Stimulated activated CD4-positive, alpha-beta T cell treated with anti-CD3 and anti-CD28 coated beads, Interleukin-1b, Interleukin-23, amount 100 ng/mL, for 1 hour (primary cell): ENCODE results near the gene ARMS2.

Experiments used
- DNase-seq, 2 donors: peaks; one replicate each; pipeline ENCODE4 v3.0.0-alpha.2; 2020; ENCODE audit warnings: low read depth in 2 of 2

Gene ARMS2

DNA sequence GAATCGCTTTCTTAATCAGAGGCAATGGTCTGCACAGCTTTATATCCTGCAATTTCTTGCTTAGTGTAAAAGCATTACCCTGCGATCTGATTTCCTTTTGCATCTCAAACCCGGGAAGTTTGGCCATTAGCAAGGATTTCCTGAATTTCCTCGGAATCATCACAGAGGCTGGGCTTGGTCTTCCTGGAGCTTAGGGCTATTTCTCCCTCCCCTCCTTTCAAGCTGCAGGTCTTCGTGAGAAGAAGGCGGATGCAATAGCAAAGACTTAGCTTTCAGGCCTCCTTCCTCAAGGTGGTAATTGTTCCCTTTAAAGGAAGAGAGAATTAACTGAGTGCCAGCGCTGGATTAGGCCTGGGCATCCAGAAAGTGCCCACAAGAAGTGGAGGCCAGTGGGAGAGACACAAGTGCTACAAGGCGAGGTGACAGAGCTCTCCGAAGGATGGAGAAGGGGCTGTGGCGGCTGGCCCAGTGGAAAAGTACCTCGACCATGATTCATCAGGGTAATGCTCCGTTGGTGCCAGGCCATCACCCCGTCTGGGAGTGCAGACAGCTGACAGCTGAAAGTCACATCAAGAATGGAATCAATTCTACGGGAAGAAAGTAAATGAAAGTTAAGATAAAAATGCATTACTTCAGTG lies 4.0 kb upstream of the ARMS2 start:
- DNase-seq, result no peak

DNA sequence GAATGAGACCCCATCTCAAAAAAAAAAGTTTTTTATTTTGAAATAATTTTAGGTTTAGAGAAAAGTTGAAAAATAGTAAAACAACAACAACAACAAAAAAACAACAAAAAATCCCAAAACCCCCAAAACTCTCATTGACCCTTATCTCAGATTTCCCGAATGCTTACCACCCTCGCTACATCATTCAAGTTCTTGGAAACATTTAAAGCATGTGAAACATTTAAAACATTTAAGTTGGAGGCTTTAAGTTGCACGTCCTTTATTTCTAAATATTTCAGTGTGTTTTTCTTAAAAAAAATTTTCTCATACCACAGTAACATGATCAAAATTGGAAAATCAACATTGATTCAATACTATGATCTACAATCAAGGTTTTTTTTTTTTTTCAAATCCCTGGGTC lies 382 bp upstream of the ARMS2 start:
- no peak for DNase-seq

DNA sequence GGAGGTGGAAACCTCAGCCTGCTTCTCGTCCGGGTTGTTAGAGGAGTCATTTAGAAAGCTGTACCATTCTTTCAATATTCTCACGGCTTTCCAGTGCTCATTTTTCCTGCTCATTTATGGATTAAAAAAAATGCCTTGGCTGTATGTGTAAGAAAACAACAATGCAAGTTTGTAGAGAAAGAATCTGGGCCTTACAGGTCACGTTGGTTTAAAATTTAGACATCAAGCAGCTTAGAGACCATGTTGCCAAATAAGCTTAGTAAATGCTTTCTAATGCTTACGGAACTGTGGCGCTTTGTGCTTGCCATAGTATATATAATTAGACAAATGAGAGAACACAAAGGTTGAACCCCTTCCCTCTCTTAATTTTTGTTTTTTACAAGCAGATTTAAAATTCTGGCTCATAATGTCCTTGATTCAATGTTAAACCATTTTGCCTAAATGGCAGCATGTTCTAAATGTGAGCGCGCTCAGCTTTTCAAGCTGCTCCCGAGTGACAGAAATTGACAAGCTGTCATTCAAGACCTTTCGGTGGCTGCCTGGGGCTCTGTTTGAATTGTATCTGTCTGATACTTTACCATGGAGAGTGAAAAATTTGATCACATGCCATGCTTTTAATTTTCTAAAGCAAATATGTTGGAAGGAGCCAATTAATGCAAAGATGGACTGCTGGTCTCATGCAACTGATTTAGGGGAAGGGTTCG lies 1.1 kb downstream of the ARMS2 start:
- DNase-seq, result no peak

DNA sequence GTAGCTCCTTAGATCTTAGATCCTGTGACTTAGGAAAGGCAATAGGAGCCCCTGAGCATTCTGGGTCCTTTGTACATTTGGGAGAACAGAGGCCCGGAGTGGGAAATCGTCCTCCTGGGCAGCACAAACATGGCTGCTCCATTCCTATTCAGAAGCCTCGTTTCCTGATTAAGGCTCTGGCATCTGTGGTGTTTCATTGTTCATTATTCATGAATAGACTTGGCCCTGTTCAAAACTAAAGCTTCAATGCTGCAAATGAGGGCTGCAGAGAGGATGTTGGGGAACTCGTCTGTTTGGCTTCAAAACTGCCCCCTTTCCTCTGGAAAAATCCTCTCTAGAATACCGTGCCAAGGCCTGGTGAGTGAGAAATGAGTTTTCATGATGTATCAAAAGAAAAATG lies 3.5 kb downstream of the ARMS2 start:
- no peak for DNase-seq

DNA sequence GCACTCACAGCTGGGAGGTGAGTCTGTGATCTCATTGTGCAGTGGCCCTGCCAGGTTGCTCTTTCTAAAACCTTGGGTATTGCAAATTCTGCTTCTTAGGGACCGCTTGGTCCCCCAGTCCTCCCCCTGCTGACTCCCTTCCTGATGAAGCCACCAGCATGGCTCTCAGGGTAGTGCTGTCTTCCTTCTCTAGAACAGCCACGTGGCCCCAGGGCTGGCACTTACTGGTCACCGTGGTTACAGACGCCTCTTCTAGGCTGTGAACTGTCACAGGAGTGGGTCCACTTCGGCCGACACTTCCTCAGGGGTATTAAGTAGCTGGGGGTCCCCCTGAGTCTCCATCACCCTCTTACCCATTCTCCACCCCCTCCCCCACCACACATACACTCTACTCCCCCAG lies 4.2 kb downstream of the ARMS2 start:
- no peak for DNase-seq

DNA sequence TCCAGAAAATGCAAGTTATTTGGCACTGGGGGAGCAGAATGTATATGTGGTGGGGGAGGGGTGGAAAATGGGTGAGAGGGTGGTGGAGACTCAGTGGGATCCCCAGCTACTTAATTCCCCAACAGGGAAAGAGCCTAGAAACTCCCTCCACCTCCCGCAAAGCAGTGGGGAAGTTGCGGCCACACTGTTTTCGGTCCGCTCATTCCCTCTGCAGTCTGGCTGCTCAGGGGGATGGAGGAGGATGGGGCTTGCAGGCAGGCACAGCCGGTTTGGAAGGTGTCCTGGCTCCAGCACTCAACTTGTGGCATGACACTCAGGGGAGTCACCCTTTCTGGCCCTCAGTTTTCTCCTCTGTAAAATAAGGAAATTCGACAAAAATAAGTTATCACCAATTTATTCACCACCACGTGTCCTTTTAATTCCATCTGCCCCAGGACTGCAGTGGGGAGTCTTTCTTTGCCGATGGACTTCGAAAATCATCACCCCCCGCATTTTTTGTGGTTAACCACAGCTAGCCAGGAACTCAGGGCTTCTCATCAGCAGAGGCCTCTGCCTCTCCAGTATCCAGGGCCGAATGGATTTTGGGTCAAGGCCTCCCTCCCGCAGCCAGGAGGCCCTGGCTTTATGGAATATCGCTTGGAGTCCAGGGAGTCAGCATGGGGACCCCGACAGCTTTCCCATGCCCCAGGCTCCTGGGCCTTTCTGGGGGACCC lies 5.3 kb downstream of the ARMS2 start:
- DNase-seq, result no peak

DNA sequence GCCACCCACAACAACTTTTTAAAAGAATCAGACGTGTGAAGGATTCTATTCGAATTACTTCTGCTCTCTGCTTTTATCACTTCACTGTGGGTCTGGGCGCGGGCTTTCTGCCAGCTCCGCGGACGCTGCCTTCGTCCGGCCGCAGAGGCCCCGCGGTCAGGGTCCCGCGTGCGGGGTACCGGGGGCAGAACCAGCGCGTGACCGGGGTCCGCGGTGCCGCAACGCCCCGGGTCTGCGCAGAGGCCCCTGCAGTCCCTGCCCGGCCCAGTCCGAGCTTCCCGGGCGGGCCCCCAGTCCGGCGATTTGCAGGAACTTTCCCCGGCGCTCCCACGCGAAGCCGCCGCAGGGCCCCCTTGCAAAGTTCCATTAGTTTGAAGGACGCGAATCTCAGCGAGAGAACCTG lies 6.4 kb downstream of the ARMS2 start:
- no peak for DNase-seq

DNA sequence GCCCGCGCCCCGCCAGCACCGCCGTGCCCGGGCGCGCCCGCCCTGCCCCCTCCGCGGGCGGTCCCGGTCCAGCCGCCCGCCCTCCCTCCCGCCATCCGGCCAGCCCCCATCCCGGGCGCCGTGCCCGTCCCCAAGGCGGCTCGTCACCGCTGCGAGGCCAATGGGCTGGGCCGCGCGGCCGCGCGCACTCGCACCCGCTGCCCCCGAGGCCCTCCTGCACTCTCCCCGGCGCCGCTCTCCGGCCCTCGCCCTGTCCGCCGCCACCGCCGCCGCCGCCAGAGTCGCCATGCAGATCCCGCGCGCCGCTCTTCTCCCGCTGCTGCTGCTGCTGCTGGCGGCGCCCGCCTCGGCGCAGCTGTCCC lies 6.9 kb downstream of the ARMS2 start, which contains the start of gene HTRA1:
TSS of gene HTRA1 (plus strand) at position 187 of the 362 bp plus-strand sequence. CDS start at position 287, 100 bp downstream.
- no peak for DNase-seq

DNA sequence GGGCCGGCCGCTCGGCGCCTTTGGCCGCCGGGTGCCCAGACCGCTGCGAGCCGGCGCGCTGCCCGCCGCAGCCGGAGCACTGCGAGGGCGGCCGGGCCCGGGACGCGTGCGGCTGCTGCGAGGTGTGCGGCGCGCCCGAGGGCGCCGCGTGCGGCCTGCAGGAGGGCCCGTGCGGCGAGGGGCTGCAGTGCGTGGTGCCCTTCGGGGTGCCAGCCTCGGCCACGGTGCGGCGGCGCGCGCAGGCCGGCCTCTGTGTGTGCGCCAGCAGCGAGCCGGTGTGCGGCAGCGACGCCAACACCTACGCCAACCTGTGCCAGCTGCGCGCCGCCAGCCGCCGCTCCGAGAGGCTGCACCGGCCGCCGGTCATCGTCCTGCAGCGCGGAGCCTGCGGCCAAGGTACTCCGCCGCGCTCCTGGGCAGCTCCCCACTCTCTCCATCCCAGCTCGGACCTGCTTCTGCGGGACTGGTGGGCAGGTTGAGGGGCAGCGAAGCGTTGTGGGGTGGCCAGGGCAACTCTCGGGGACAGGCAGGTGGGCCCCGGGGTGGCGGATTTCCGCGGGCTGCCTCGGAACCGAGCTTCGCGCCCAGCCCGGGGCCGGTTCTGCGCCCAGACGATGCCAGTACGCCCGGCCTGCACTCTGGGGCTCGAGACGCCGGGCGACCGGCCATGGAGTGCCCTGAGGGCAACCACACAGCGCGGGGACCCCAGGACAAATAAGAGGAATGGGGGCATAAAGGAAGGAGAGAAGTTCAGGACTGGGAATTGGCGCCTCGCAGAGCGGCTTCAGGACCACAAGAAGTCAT lies 7.5 kb downstream of the ARMS2 start:
- DNase-seq, result no peak

DNA sequence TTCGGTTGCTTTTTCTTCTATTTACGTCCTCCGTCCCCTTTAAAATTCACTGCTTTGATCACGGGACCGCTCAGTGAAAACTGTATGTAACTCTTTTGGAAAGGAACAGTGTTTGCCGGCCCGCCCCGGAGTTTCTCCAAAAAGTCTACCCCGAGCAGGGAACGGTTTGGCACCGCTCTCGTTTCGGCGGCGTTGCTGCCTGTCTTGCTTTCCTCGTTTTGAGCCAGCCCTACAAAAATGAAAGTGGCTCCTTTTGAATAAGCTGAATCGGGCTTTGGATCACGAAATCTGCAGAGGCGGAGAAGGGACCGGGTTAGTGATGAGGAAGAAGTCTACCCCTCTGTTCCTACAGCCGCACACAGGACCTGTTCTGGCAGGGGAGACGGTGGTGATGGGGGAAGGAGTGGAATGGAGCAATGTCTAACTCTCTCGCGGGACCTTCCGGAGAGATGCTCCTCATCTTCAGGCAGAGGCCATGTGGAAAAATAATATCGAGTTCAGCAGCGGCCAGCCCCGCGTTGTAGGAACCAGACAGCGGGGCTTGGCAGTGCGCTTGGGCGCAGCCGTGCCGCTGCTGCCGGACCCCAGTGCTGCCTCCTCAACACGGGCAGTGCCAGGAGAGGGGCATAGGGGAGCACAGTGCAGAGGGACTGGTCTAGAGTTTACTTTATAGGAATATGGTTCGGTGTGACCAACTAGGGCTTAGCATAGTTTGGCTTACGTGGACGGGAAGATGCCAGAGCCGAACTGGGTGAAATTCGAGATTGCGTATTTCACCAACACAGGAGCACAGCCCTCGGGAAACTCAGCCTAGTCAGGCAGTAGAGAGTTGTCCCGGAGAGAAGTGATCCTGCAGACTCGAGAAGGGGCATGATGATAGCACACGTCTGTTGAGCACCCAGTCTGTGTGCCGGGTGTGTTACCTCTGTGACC lies 8.3 kb downstream of the ARMS2 start:
- no peak for DNase-seq

DNA sequence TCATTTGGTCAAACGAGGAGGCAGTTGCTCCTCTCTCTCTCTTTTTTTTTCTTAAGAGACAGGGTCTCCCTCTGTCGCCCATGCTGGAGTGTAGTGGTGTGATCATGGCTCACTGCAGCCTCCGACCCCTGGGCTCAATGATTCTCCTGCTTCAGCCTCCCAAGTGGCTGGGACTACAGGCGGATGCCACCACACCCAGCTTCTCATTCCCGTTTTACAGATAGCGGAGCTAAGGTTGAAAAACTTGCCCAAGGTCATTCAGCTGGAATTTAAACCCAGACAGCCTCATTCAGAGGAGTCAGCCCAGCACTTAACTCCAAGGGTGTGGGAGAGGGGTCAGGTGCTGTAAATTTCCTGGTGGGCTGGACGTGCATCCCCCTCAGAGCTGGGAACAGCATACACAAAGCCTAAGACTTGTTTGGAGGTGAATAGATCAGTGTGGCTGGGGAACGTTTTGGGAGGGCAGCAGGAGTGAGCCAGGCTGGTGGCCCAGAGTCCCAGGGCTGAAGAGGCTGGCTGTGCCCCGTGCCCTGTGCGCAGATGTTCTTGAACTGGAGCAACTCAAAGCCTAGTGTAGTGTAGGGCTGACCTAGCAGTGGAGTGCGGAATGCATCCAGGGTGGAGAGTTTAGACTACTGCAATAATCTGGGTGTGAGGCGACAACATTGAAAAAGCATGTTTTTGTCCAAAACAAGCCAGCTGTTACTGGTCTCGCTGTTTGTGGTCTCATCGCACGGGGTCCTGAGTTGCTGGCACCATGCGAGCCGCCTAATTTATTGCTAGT lies 9.2 kb downstream of the ARMS2 start:
- DNase-seq, result no peak

DNA sequence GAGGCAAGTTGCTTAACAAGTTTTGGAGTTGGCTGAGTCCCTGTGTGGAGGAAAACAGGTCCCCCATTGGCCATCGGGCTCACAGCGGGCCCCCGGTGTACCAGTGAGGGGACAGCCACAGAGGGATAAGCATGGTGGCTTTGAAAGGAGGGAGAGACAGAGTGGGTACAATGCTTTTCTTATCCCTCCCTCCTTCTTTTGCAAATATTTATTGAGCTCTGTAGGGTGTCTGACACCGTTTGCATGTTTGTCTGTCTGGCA lies 9.7 kb downstream of the ARMS2 start:
- no peak for DNase-seq

DNA sequence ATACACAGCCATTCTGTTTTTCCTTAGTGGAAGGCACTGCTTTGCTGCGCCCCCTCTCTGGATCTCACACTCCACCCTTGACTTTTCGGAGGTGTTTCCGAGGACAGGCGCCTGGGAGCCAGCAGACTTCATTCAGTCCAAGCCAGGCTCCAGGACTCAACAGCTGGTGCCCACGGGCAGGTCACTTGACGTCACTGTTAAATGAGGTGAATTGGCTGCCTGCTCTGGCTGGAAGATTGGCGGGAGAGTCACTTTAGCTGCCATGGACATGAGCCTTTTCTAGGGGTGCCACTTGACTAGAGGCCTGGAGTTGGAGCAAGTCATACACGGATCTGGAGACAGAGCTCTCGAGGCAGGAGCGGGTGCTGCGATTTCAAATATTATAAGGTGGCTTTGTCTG lies 10.1 kb downstream of the ARMS2 start:
- no peak for DNase-seq

DNA sequence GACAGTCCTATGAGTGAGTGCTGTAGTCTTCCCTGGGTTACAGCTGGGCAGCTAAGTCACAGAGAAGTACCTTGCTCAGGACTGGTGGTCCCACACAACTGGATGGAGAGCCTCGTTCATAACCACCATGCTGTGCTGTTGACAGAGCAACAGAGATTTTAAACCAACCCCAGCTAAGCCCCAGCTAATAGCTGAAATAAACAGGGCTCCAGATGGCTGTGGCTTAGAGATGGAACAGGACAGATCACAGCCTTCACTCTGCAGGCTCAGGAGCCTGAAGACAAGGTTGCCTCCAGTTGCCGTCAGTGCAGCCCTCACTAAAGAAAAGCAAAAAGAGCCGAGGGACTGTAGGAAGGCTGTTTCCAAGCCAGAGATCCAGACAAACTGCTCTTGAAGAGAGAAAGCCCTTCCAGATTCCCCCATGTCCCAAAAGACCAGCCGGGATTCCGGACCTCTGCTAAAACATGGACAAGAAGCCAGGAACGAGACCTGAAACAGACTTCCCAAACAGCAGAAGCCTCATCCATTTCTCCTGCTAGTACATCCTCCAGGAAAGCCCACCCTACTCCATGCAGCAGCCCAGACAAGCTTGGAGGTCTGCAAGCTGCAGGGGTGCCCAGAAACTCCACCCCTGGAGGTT lies 11.1 kb downstream of the ARMS2 start:
- no peak for DNase-seq

DNA sequence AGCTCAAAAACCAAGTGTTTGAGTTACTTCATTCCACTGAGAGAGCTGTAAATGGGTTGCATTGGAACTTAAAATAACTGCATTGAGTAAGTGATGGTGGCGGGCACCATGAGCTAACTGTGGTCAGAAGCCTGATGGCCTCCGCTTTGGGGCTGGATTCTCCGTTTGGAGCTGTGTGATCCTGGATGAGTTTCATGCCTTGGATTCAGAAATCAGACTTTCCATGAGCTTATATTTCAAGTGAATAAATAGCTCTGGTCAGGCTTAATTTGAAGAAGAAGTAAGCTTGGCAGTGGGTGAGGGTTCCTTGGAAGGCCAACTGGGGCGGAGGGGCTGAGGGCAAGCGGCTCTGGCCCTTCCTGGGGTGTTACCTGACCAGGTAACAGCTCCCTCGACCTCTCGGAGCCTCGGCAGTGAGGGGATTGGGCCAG lies 12.5 kb downstream of the ARMS2 start:
- no peak for DNase-seq

DNA sequence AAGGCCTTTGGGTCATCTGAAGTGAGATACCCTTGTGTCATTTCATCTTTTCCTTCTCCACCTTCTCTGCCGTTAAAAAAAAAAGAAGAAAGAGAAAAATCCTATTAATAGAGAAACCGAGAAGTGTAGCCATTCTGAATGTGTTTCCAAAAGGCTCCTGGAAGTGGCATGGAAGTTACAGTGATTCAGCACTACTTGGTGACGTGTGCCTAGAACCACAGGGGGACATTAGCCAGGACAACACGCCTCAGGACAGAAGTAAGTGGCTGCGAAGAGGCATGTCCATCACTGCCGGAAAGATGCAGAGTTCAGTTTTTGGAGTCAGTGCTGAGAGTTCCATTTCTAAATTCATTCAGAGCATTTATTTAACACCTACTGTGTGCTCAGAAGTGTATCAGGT lies 13.2 kb downstream of the ARMS2 start:
- DNase-seq, result no peak

DNA sequence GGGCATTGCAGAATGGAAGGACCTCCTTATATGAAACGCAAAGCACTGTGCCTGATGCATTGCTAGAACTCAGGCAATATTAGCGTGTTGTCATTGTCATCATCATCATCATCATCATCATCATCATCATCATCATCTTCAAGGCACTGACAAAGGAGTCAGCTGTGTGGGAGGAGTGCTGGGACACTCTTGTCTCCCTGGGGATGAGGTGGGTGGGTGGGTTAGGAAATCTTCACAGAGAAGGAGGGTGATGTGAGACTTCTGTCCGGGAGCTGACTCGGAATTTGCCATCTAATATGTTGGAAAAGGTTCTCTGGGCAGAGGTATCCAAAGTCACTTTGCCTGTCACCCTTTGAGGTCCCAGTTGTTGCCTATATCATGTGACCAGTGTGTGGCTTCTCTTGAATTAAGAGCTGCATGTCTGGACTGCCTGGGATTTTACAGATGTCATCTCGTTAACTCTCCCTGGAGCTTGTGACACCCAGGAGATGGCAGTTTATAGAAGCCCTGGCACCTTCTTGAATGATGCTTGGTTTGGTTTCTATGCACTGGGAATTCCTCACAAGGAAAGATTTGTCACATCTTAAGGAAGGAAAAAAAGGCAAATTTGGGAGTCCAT lies 14.0 kb downstream of the ARMS2 start:
- no peak for DNase-seq

DNA sequence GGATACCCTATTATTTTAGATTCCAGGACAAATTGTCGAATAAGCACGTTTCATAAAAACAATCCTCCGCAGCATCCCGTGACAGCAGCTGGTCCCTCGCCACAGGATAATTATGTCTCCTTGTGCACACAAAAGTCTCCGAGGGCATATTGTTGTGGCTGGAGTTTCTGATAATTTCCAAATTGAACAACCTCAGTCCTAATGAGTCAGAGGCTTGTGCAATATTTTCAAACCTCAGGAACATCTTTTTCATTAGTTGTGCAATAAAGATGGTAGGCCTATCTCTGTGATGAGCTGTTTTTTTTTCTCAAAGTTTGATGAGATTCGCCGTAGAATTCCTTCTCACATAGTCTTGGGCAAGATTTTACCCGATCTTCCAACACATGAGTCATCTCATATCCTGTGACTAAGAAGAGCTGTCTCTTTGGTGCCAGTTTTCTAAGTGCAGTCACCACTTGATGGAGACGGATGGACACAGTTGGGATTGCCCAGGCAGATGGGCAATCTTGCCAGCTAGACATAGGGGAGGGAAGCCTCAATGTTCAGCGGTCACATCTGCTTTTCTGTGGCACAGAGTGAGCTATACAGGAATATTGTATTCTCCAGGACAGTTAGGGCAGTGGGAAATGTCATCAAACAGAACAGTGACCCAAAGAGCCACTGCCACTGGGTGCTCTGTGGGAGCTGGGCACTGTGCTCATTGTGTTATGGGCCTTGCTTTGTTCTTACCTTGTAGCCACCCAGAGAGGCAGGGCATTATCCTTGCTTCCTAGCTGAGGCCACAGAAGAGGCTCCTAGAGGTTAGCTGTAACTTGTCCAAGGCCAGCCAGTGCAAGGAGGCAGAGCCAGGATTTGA lies 14.7 kb downstream of the ARMS2 start:
- no peak for DNase-seq

DNA sequence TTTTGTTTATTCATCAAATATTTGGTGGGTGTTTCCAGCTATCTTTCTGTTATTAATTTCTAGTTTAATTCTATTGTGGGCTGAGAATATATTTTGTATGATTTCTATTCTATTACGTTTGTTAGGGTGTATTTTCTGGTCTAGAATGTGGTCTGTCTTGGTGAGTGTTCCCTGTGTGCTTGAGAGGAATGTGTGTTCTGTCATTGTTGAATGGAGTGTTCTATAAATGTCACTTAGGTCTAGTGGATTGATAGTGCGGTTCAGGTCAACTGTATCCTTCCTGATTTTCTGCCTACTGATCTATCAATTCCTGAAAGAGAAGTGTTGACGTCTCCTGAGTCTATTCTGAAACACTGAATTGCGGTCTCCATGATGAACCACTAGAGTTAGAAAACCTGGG lies 15.4 kb downstream of the ARMS2 start:
- DNase-seq, result no peak
